SU-DHL-6 (cell line): ENCODE data around the gene PDCD6IP.

Source experiments
- CTCF ChIP-seq: fragments of 200-600 bp; sonication (generic); IDR thresholded peaks from one replicate; pipeline ENCODE4 v1.5.1; 2017; ENCODE audit warnings: antibody characterized with exemption, mild to moderate bottlenecking, low read length, moderate library complexity; ENCODE audit not compliant: insufficient read depth, poor library complexity, severe bottlenecking
- EZH2phosphoT487 ChIP-seq: fragments of 200-600 bp; sonication (generic), shearing (Covaris generic); conservative IDR thresholded peaks from 2 replicates; pipeline ENCODE4 v1.6.1; 2018; ENCODE audit warnings: mild to moderate bottlenecking, antibody characterized with exemption, low read length, moderate library complexity, mixed read lengths

- TF ChIP-seq CTCF (no peak), EZH2phosphoT487 (no peak)
These were observed 76.4 kb downstream of the PDCD6IP start for GRCh38 chr3:33874815-33875214.
